HG02943 (cell line): ENCODE results near the gene ZCCHC24.

Experiments
- ATAC-seq: cut with Tn5 transposase; IDR thresholded peaks from one replicate; pipeline ENCODE4 v1.9.1; 2021; ENCODE audit warnings: mild to moderate bottlenecking, low read depth, moderate library complexity; ENCODE audit not compliant: unreplicated experiment

ZCCHC24 gene

GRCh38 chr10:79402625-79402946 is 42.8 kb downstream of the ZCCHC24 start:
- ATAC-seq: no peak

- ATAC-seq: no peak
Observed at GRCh38 chr10:79401015-79401921, 44.2 kb downstream of the ZCCHC24 start.

- no peak for ATAC-seq
Observed at GRCh38 chr10:79400146-79401004, 45.0 kb downstream of the ZCCHC24 start.

- ATAC-seq: no peak
Observed at GRCh38 chr10:79399223-79399831, 46.1 kb downstream of the ZCCHC24 start.

- ATAC-seq: no peak
Observed at GRCh38 chr10:79398642-79399041, 46.8 kb downstream of the ZCCHC24 start.

- ATAC-seq: no peak
Observed at GRCh38 chr10:79397575-79398303, 47.7 kb downstream of the ZCCHC24 start.

GRCh38 chr10:79397051-79397450 is 48.4 kb downstream of the ZCCHC24 start:
- ATAC-seq: no peak

- ATAC-seq: no peak
Observed at GRCh38 chr10:79396520-79396919, 48.9 kb downstream of the ZCCHC24 start.

- no peak for ATAC-seq
Observed at GRCh38 chr10:79394664-79395063, 50.8 kb downstream of the ZCCHC24 start.

GRCh38 chr10:79393924-79394610 is 51.4 kb downstream of the ZCCHC24 start:
- no peak for ATAC-seq

- ATAC-seq: no peak
Observed at GRCh38 chr10:79393221-79393923, 52.1 kb downstream of the ZCCHC24 start.

- no peak for ATAC-seq
Observed at GRCh38 chr10:79392506-79393176, 52.8 kb downstream of the ZCCHC24 start.

- no peak for ATAC-seq
Observed at GRCh38 chr10:79392020-79392398, 53.4 kb downstream of the ZCCHC24 start.

- no peak for ATAC-seq
Observed at GRCh38 chr10:79391231-79392019, 54.0 kb downstream of the ZCCHC24 start.

GRCh38 chr10:79390551-79391229 is 54.7 kb downstream of the ZCCHC24 start:
- ATAC-seq: no peak

GRCh38 chr10:79390057-79390456 is 55.4 kb downstream of the ZCCHC24 start:
- no peak for ATAC-seq
